GM12878 (cell line): ENCODE data around the gene SARDH.

Experiments
- BACH1 ChIP-seq: fragments of 450-650 bp; IDR thresholded peaks from 2 replicates; pipeline ENCODE4 v1.6.1; 2017; ENCODE audit warnings: mild to moderate bottlenecking, borderline replicate concordance
- CREM ChIP-seq: IDR thresholded peaks from 2 replicates; pipeline ENCODE4 v1.6.1; 2014; ENCODE audit warnings: antibody characterized with exemption, low read depth
- EP300 ChIP-seq, 2 experiments: fragments of 150-350 bp in 1 of 2; IDR thresholded peaks; 2 replicates each; pipeline ENCODE4 v1.6.1; 2011 to 2012; ENCODE audit warnings: low read depth in 2 of 2, low read length in 2 of 2, borderline replicate concordance in 1 of 2, improper control_type of control experiment in 1 of 2, inconsistent platforms in 1 of 2; ENCODE audit not compliant: control insufficient read depth in 1 of 2
- FOS ChIP-seq: IDR thresholded peaks from 3 replicates; pipeline ENCODE4 v1.6.1; 2011; ENCODE audit warnings: borderline replicate concordance; ENCODE audit not compliant: insufficient read length; ENCODE audit errors: extremely low read depth
- JUNB ChIP-seq: IDR thresholded peaks from 2 replicates; pipeline ENCODE4 v1.6.1; 2016; ENCODE audit warnings: antibody characterized with exemption, mild to moderate bottlenecking
- POLR2AphosphoS5 ChIP-seq: IDR thresholded peaks from 2 replicates; pipeline ENCODE4 v1.6.1; 2011; ENCODE audit warnings: mild to moderate bottlenecking, low read length, inconsistent platforms
- RBBP5 ChIP-seq: fragments of 200-600 bp; sonication (generic); conservative IDR thresholded peaks from 2 replicates; pipeline ENCODE4 v1.6.1; 2016
- YY1 ChIP-seq: IDR thresholded peaks from 2 replicates; pipeline ENCODE4 v1.6.1; 2011; ENCODE audit warnings: low read depth, mild to moderate bottlenecking, low read length
- ZNF24 ChIP-seq: fragments of 450-650 bp; IDR thresholded peaks from 2 replicates; pipeline ENCODE4 v1.6.1; 2017; ENCODE audit warnings: antibody characterized with exemption, mild to moderate bottlenecking
- TF ChIP-seq, protein P1 (sequence below): fragments of 450-650 bp; IDR thresholded peaks from 2 replicates; pipeline ENCODE4 v1.6.1; 2017; ENCODE audit warnings: mild to moderate bottlenecking, moderate library complexity
- TF ChIP-seq, protein P2 (sequence below), 3 experiments: IDR thresholded peaks in 2 of 3; conservative IDR thresholded peaks in 1 of 3; 2 replicates each; pipeline ENCODE4 v1.5.1; 2011; ENCODE audit warnings: low read depth in 3 of 3, low read length in 3 of 3, mild to moderate bottlenecking in 3 of 3, control low read depth in 2 of 3, moderate library complexity in 2 of 3, inconsistent platforms in 1 of 3, mixed read lengths in 1 of 3; ENCODE audit not compliant: control insufficient read depth in 2 of 3, insufficient read depth in 1 of 3; ENCODE audit errors: extremely low read depth in 1 of 3
- TF ChIP-seq, protein P3 (sequence below): IDR thresholded peaks from 2 replicates; pipeline ENCODE4 v1.6.1; 2011; ENCODE audit warnings: low read depth, low read length, improper control_type of control experiment, borderline replicate concordance
- TF ChIP-seq, protein P4 (sequence below): fragments of 450-650 bp; formaldehyde crosslinking; IDR thresholded peaks from 2 replicates; pipeline ENCODE4 v1.4.0; 2020; ENCODE audit warnings: mild to moderate bottlenecking, moderate library complexity
- TF ChIP-seq, protein P5 (sequence below): IDR thresholded peaks from 2 replicates; pipeline ENCODE4 v1.6.1; 2012; ENCODE audit warnings: low read depth, low read length, improper control_type of control experiment

DNA sequence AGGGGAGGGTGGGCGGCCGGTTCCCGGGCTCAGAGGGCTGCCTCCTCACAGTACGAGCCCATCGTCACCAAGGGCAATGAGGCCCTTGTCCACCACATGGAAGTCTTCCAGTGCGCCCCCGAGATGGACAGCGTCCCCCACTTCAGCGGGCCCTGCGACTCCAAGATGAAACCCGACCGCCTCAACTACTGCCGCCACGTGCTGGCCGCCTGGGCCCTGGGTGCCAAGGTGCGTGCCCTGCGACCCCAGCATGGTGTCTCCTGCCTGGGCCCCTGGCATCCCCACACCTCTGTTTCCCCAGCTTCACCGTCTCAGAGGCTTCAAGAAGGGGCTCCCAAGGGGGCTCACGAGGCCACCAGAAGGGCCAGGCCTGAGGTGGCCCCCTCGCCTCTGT is 94.8 kb downstream of the SARDH start:
- TF ChIP-seq, protein P1, sequence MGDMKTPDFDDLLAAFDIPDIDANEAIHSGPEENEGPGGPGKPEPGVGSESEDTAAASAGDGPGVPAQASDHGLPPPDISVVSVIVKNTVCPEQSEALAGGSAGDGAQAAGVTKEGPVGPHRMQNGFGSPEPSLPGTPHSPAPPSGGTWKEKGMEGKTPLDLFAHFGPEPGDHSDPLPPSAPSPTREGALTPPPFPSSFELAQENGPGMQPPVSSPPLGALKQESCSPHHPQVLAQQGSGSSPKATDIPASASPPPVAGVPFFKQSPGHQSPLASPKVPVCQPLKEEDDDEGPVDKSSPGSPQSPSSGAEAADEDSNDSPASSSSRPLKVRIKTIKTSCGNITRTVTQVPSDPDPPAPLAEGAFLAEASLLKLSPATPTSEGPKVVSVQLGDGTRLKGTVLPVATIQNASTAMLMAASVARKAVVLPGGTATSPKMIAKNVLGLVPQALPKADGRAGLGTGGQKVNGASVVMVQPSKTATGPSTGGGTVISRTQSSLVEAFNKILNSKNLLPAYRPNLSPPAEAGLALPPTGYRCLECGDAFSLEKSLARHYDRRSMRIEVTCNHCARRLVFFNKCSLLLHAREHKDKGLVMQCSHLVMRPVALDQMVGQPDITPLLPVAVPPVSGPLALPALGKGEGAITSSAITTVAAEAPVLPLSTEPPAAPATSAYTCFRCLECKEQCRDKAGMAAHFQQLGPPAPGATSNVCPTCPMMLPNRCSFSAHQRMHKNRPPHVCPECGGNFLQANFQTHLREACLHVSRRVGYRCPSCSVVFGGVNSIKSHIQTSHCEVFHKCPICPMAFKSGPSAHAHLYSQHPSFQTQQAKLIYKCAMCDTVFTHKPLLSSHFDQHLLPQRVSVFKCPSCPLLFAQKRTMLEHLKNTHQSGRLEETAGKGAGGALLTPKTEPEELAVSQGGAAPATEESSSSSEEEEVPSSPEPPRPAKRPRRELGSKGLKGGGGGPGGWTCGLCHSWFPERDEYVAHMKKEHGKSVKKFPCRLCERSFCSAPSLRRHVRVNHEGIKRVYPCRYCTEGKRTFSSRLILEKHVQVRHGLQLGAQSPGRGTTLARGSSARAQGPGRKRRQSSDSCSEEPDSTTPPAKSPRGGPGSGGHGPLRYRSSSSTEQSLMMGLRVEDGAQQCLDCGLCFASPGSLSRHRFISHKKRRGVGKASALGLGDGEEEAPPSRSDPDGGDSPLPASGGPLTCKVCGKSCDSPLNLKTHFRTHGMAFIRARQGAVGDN: no peak
- TF ChIP-seq ZNF24 (no peak), CREM (no peak), FOS (no peak), BACH1 (no peak), JUNB (no peak), POLR2AphosphoS5 (no peak), RBBP5 (no peak), EP300 (IDR thresholded peaks at IDR 0.05; ENCODE audit: borderline replicate concordance in 1 of 2, control insufficient read depth in 1 of 2, low read depth in 2 of 2, low read length in 2 of 2) (no peak), YY1 (no peak)
- TF ChIP-seq, protein P2, sequence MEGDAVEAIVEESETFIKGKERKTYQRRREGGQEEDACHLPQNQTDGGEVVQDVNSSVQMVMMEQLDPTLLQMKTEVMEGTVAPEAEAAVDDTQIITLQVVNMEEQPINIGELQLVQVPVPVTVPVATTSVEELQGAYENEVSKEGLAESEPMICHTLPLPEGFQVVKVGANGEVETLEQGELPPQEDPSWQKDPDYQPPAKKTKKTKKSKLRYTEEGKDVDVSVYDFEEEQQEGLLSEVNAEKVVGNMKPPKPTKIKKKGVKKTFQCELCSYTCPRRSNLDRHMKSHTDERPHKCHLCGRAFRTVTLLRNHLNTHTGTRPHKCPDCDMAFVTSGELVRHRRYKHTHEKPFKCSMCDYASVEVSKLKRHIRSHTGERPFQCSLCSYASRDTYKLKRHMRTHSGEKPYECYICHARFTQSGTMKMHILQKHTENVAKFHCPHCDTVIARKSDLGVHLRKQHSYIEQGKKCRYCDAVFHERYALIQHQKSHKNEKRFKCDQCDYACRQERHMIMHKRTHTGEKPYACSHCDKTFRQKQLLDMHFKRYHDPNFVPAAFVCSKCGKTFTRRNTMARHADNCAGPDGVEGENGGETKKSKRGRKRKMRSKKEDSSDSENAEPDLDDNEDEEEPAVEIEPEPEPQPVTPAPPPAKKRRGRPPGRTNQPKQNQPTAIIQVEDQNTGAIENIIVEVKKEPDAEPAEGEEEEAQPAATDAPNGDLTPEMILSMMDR (IDR thresholded peaks at IDR 0.05 in 2 of 3, conservative IDR thresholded peaks at IDR 0.05 in 1 of 3; ENCODE audit: control insufficient read depth in 2 of 3, extremely low read depth in 1 of 3, insufficient read depth in 1 of 3, low read depth in 3 of 3, low read length in 3 of 3): no peak
- TF ChIP-seq, protein P3, sequence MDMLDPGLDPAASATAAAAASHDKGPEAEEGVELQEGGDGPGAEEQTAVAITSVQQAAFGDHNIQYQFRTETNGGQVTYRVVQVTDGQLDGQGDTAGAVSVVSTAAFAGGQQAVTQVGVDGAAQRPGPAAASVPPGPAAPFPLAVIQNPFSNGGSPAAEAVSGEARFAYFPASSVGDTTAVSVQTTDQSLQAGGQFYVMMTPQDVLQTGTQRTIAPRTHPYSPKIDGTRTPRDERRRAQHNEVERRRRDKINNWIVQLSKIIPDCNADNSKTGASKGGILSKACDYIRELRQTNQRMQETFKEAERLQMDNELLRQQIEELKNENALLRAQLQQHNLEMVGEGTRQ: no peak
- TF ChIP-seq, protein P4, sequence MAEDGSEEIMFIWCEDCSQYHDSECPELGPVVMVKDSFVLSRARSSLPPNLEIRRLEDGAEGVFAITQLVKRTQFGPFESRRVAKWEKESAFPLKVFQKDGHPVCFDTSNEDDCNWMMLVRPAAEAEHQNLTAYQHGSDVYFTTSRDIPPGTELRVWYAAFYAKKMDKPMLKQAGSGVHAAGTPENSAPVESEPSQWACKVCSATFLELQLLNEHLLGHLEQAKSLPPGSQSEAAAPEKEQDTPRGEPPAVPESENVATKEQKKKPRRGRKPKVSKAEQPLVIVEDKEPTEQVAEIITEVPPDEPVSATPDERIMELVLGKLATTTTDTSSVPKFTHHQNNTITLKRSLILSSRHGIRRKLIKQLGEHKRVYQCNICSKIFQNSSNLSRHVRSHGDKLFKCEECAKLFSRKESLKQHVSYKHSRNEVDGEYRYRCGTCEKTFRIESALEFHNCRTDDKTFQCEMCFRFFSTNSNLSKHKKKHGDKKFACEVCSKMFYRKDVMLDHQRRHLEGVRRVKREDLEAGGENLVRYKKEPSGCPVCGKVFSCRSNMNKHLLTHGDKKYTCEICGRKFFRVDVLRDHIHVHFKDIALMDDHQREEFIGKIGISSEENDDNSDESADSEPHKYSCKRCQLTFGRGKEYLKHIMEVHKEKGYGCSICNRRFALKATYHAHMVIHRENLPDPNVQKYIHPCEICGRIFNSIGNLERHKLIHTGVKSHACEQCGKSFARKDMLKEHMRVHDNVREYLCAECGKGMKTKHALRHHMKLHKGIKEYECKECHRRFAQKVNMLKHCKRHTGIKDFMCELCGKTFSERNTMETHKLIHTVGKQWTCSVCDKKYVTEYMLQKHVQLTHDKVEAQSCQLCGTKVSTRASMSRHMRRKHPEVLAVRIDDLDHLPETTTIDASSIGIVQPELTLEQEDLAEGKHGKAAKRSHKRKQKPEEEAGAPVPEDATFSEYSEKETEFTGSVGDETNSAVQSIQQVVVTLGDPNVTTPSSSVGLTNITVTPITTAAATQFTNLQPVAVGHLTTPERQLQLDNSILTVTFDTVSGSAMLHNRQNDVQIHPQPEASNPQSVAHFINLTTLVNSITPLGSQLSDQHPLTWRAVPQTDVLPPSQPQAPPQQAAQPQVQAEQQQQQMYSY: no peak
- TF ChIP-seq, protein P5, sequence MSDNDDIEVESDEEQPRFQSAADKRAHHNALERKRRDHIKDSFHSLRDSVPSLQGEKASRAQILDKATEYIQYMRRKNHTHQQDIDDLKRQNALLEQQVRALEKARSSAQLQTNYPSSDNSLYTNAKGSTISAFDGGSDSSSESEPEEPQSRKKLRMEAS: no peak
